H1 (cell line): ENCODE results near the gene ANAPC16. TPM values are rescaled to one million over a fixed set of nuclear protein-coding genes. Genes with fewer than 3 reads are reported as not detected.

Experiments used
- CTCF ChIA-PET: fragments of 300-600 bp; sonication (Branson Sonifier 250); formaldehyde crosslinking; loops from one replicate; lab custom pipeline; 2021; ENCODE audit not compliant: partially characterized antibody; lab: Charles Lee
- POLR2A ChIA-PET: fragments of 300-600 bp; sonication (Branson Sonifier 250); formaldehyde crosslinking; loops from one replicate; lab custom pipeline; 2021; ENCODE audit warnings: inconsistent platforms; ENCODE audit not compliant: partially characterized antibody; lab: Charles Lee
- DNase-seq, 2 experiments: peaks; one replicate each; pipeline versions ENCODE4 v3.0.0 to v3.0.0-alpha.2; 2010 to 2022; ENCODE audit warnings: low spot score in 2 of 2, low read depth in 1 of 2, mixed read lengths in 1 of 2
- FAIRE-seq: peaks from 2 replicates; lab custom pipeline; 2011; peaks lifted over from hg19 to GRCh38; lab: Jason Lieb, UNC
- H2AFZ ChIP-seq: 2 replicates; pipeline ENCODE4 v1.8.1; 2012; ENCODE audit warnings: low read length, inconsistent platforms
- H2AK5ac ChIP-seq: 2 replicates; pipeline ENCODE4 v1.6.1; 2013; ENCODE audit warnings: low read depth, low read length
- H2BK120ac ChIP-seq: replicated peaks from 2 replicates; pipeline ENCODE3; 2013; ENCODE audit warnings: low read depth, low read length, inconsistent platforms
- H2BK12ac ChIP-seq: 2 replicates; pipeline ENCODE4 v1.6.1; 2013; ENCODE audit warnings: low read depth, low read length
- H2BK15ac ChIP-seq: 2 replicates; pipeline ENCODE4 v1.6.1; 2013; ENCODE audit warnings: low read length
- H2BK20ac ChIP-seq: 2 replicates; pipeline ENCODE4 v1.6.1; 2013; ENCODE audit warnings: low read length
- H2BK5ac ChIP-seq: 2 replicates; pipeline ENCODE4 v1.6.1; 2013; ENCODE audit warnings: low read depth, low read length
- H3K14ac ChIP-seq: 2 replicates; pipeline ENCODE4 v1.6.1; 2013; ENCODE audit warnings: inconsistent platforms; ENCODE audit not compliant: insufficient read length
- H3K18ac ChIP-seq: 2 replicates; pipeline ENCODE4 v1.6.1; 2013; ENCODE audit warnings: low read length; ENCODE audit errors: extremely low read depth
- H3K23ac ChIP-seq: 2 replicates; pipeline ENCODE4 v1.6.1; 2013; ENCODE audit warnings: inconsistent platforms; ENCODE audit not compliant: insufficient read length
- H3K23me2 ChIP-seq: 2 replicates; pipeline ENCODE4 v1.6.1; 2013; ENCODE audit warnings: low read depth, low read length
- H3K27ac ChIP-seq: 2 replicates; pipeline ENCODE4 v1.6.1; 2011; ENCODE audit warnings: low read depth, low read length, inconsistent platforms
- H3K27me3 ChIP-seq, 4 experiments: replicated peaks in 1 of 4; 1 replicate in 1 of 4; 2 replicates in 3 of 4; pipeline versions ENCODE4 v1.6.1 to v1.8.1; 2011 to 2013; ENCODE audit warnings: low read length in 3 of 4, mild to moderate bottlenecking in 3 of 4, inconsistent platforms in 2 of 4, mixed read lengths in 2 of 4, moderate library complexity in 1 of 4; ENCODE audit not compliant: control insufficient read depth in 3 of 4, insufficient read depth in 3 of 4; ENCODE audit errors: extremely low read depth in 1 of 4
- H3K36me3 ChIP-seq, 4 experiments: 2 replicates each; pipeline versions ENCODE4 v1.6.1 to v1.8.1; 2011 to 2013; ENCODE audit warnings: mild to moderate bottlenecking in 4 of 4, low read length in 3 of 4, moderate library complexity in 2 of 4, control low read depth in 1 of 4, inconsistent platforms in 1 of 4; ENCODE audit not compliant: insufficient read depth in 4 of 4, control insufficient read depth in 2 of 4
- H3K4ac ChIP-seq: replicated peaks from 2 replicates; pipeline ENCODE3; 2013; ENCODE audit warnings: low read length, low read depth, mixed read lengths, inconsistent platforms; ENCODE audit not compliant: insufficient read length
- H3K4me1 ChIP-seq, 4 experiments: replicated peaks in 1 of 4; 1 replicate in 1 of 4; 2 replicates in 3 of 4; pipeline versions ENCODE4 v1.6.1 to v1.8.1; 2011 to 2013; ENCODE audit warnings: low read length in 3 of 4, inconsistent platforms in 2 of 4, mixed read lengths in 1 of 4; ENCODE audit not compliant: insufficient read depth in 4 of 4, control insufficient read depth in 3 of 4
- H3K4me2 ChIP-seq, 2 experiments: 2 replicates each; pipeline versions ENCODE4 v1.6.1 to v1.8.1; 2011 to 2013; ENCODE audit warnings: low read depth in 2 of 2, low read length in 2 of 2, control low read depth in 1 of 2, inconsistent platforms in 1 of 2, mild to moderate bottlenecking in 1 of 2; ENCODE audit not compliant: insufficient read depth in 1 of 2
- H3K4me3 ChIP-seq, 4 experiments: fragments of 200-600, 300-600 bp in 1 of 4; sonication (generic), shearing (Covaris generic), sonication (Bioruptor Twin) in 1 of 4; 2 replicates each; pipeline versions ENCODE4 v1.5.1 to v1.8.1; 2011 to 2016; ENCODE audit warnings: low read length in 4 of 4, low read depth in 3 of 4, control low read depth in 2 of 4, inconsistent platforms in 2 of 4, mild to moderate bottlenecking in 2 of 4, mixed read lengths in 1 of 4, moderate library complexity in 1 of 4; ENCODE audit not compliant: insufficient read depth in 2 of 4; ENCODE audit errors: extremely low read depth in 1 of 4
- H3K56ac ChIP-seq: replicated peaks from 2 replicates; pipeline ENCODE3; 2013; ENCODE audit warnings: low read depth, mild to moderate bottlenecking, mixed read lengths, low read length, inconsistent platforms; ENCODE audit not compliant: insufficient read length
- H3K79me1 ChIP-seq: 2 replicates; pipeline ENCODE4 v1.6.1; 2013; ENCODE audit warnings: low read depth, low read length, control low read depth
- H3K79me2 ChIP-seq, 2 experiments: 2 replicates each; pipeline versions ENCODE4 v1.6.1 to v1.8.1; 2012 to 2013; ENCODE audit warnings: low read length in 2 of 2, mild to moderate bottlenecking in 2 of 2, inconsistent platforms in 1 of 2; ENCODE audit not compliant: insufficient read depth in 2 of 2, control insufficient read depth in 1 of 2
- H3K9ac ChIP-seq, 4 experiments: replicated peaks in 1 of 4; 1 replicate in 1 of 4; 2 replicates in 3 of 4; pipeline versions ENCODE4 v1.6.1 to v1.8.1; 2011 to 2013; ENCODE audit warnings: low read depth in 3 of 4, low read length in 3 of 4, control low read depth in 2 of 4, mild to moderate bottlenecking in 2 of 4, moderate library complexity in 2 of 4, inconsistent platforms in 1 of 4; ENCODE audit errors: extremely low read depth in 1 of 4
- H3K9me3 ChIP-seq, 2 experiments: 2 replicates each; pipeline versions ENCODE4 v1.6.1 to v1.8.1; 2012 to 2013; ENCODE audit warnings: mild to moderate bottlenecking in 2 of 2, moderate library complexity in 2 of 2, control low read depth in 1 of 2, inconsistent platforms in 1 of 2, low read depth in 1 of 2, low read length in 1 of 2, mixed read lengths in 1 of 2; ENCODE audit not compliant: insufficient read depth in 2 of 2
- H4K20me1 ChIP-seq, 2 experiments: replicated peaks in 1 of 2; 2 replicates each; pipeline versions ENCODE3 to v1.8.1; 2011 to 2013; ENCODE audit warnings: inconsistent platforms in 2 of 2, low read length in 2 of 2, mild to moderate bottlenecking in 1 of 2; ENCODE audit not compliant: insufficient read depth in 2 of 2, control insufficient read depth in 1 of 2
- H4K5ac ChIP-seq: 2 replicates; pipeline ENCODE4 v1.6.1; 2013; ENCODE audit warnings: low read length, low read depth, mixed read lengths, inconsistent platforms; ENCODE audit not compliant: insufficient read length
- H4K8ac ChIP-seq: 2 replicates; pipeline ENCODE4 v1.8.0; 2013; ENCODE audit warnings: mild to moderate bottlenecking, moderate library complexity, low read length, inconsistent platforms; ENCODE audit not compliant: insufficient read depth; ENCODE audit errors: extremely low read depth
- H4K91ac ChIP-seq: replicated peaks from 2 replicates; pipeline ENCODE3; 2013; ENCODE audit warnings: low read length, mixed read lengths, inconsistent platforms; ENCODE audit not compliant: insufficient read length
- EP300 ChIP-seq, 2 experiments: IDR thresholded peaks; 1 replicate in 1 of 2; 2 replicates in 1 of 2; pipeline ENCODE4 v1.6.1; 2011 to 2012; ENCODE audit warnings: low read depth in 2 of 2, low read length in 2 of 2, mild to moderate bottlenecking in 2 of 2, borderline replicate concordance in 1 of 2, inconsistent platforms in 1 of 2, moderate library complexity in 1 of 2
- JUN ChIP-seq: IDR thresholded peaks from 2 replicates; pipeline ENCODE4 v1.6.1; 2011; ENCODE audit warnings: low read depth, mild to moderate bottlenecking, improper control_type of control experiment, low read length
- KDM1A ChIP-seq: fragments of 200-600, 300-600 bp; sonication (generic); IDR thresholded peaks from 2 replicates; pipeline ENCODE4 v1.7.1; 2016; ENCODE audit warnings: mild to moderate bottlenecking, low read length, borderline replicate concordance
- POLR2A ChIP-seq, 2 experiments: IDR thresholded peaks; 1 replicate in 1 of 2; 2 replicates in 1 of 2; pipeline ENCODE4 v1.6.1; 2011; ENCODE audit warnings: low read depth in 2 of 2, low read length in 2 of 2, mild to moderate bottlenecking in 2 of 2; ENCODE audit errors: control extremely low read depth in 1 of 2
- POU5F1 ChIP-seq: IDR thresholded peaks from 2 replicates; pipeline ENCODE4 v1.6.1; 2011; ENCODE audit warnings: low read depth, mild to moderate bottlenecking, low read length, moderate library complexity
- RXRA ChIP-seq: IDR thresholded peaks from 2 replicates; pipeline ENCODE4 v1.6.1; 2011; ENCODE audit warnings: low read depth, mild to moderate bottlenecking, low read length, moderate library complexity; ENCODE audit not compliant: insufficient read depth
- SIN3A ChIP-seq, 2 experiments: IDR thresholded peaks in 1 of 2; conservative IDR thresholded peaks in 1 of 2; 2 replicates each; pipeline ENCODE4 v1.6.1; 2011 to 2012; ENCODE audit warnings: low read length in 2 of 2, improper control_type of control experiment in 1 of 2, low read depth in 1 of 2, mild to moderate bottlenecking in 1 of 2
- SIX5 ChIP-seq: IDR thresholded peaks from 2 replicates; pipeline ENCODE4 v1.6.1; 2011; ENCODE audit warnings: mild to moderate bottlenecking, low read depth, low read length
- SP2 ChIP-seq: IDR thresholded peaks from 2 replicates; pipeline ENCODE4 v1.6.1; 2012; ENCODE audit warnings: mild to moderate bottlenecking, low read length, inconsistent platforms
- TAF7 ChIP-seq: optimal IDR thresholded peaks from 2 replicates; pipeline ENCODE3; 2011; ENCODE audit warnings: low read depth, mild to moderate bottlenecking, inconsistent platforms, low read length, moderate library complexity, borderline replicate concordance
- TEAD4 ChIP-seq: IDR thresholded peaks from 2 replicates; pipeline ENCODE4 v1.6.1; 2012; ENCODE audit warnings: low read depth, low read length, inconsistent platforms, mixed read lengths
- ZNF274 ChIP-seq: IDR thresholded peaks from 2 replicates; pipeline ENCODE4 v1.7.0; 2012; ENCODE audit warnings: low read length, borderline replicate concordance; ENCODE audit errors: extremely low read depth
- WGBS, 2 experiments: shearing (Covaris generic) in 1 of 2; methylation state at CpG; one replicate each; pipeline versions ENCODE4 v1.1.6 to v1.1.7; 2013 to 2015; ENCODE audit warnings: low lambda C conversion rate in 2 of 2, mixed read lengths in 2 of 2, inconsistent platforms in 1 of 2, low coverage in 1 of 2, missing lambda C conversion rate in 1 of 2; ENCODE audit not compliant: insufficient replicate concordance in 2 of 2, insufficient coverage in 1 of 2, insufficient read length in 1 of 2; ENCODE audit errors: extremely low coverage in 1 of 2, missing lambda C conversion rate in 1 of 2; 5-methylcytosine and 5-hydroxymethylcytosine counted together
- polyA plus RNA-seq, 7 experiments: library from polyadenylated mRNA; depleted of rRNA in 3 of 7; stranded (reverse) in 5 of 7; unstranded in 2 of 7; fragments of >200 nt in 5 of 7; fragments of 200-250 nt in 2 of 7; gene quantifications; 1 replicate in 5 of 7; 2 replicates in 1 of 7; 4 replicates in 1 of 7; pipeline versions ENCODE4 v1.2.1 to v1.2.3, GENCODE V29; 2011 to 2013; ENCODE audit warnings: missing spikeins in 2 of 7, mixed read lengths in 2 of 7
- total RNA-seq: library from RNA; stranded (reverse); fragmentation: NEBNext Ultra II Directional; extraction: Animal tissue kit (Norgen Biotek cat#: 25700); gene quantifications from 2 replicates; pipeline ENCODE4 v1.2.1, GENCODE V29; 2021

Gene ANAPC16
- total and polyA plus RNA-seq, 2 of the 8 experiments (the other 6 are each of a cell fraction or from before 2014, with no cell fraction given): 53.1 to 57.4 TPM

DNA sequence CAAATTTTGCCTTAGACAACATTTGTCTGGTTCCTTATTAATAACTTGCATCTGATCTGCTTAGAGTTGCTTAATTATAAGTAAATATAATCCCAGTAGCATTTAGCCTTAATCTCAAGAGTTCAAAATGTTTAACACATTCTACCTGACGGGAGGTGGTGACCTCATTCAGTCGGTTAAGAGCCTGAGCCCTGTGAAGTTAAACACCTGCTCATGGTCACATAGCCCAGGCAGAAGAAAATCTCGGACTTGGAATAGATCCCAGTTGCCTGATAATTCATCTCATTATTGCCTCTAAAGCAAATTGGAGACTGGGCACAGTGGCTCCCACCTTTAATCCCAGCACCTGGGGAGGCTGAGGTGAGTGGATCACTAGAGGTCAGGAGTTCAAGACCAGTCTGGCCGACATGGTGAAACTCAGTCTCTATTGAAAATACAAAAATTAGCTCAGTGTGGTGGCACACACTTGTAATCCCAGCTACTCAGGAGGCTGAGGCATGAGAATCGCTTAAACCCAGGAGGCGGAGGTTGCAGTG, 18.8 kb downstream of the ANAPC16 start:
- H4K5ac ChIP-seq: no peak overlapping the region
- no peak overlapping the region for H3K4me2 ChIP-seq
- peaks cover 0 to under 1% of the 10 kb centered on the region in 2 experiments; a peak in 2 of 4 replicates for H3K79me2 ChIP-seq
- no peaks in the 10 kb centered on the region for H3K23me2 ChIP-seq
- WGBS, 2 experiments: 94% methylated on average over 6 of the region's 6 CpGs; no CpG with 5 or more reads in 1 of the 2 experiments
- ChIA-PET CTCF (interaction anchor here (0.7 to 1.3 kb wide), 2 partner anchors 95 to 256 kb away, joined by 4 read pairs; no protein-coding TSS in a partner anchor), POLR2A (interaction anchor here (2.5 to 4.5 kb wide), 2 partner anchors 14 to 40 kb away, joined by 10 to 35 read pairs; no protein-coding TSS in a partner anchor)
- FAIRE-seq (no peak), DNase-seq (no peak)
- H4K8ac ChIP-seq: no peak overlapping the region
- H2AFZ ChIP-seq: no peak overlapping the region
- peaks cover 0 to under 1% (median 0%) of the 10 kb centered on the region in 4 experiments; a peak in 2 of 7 replicates for H3K4me1 ChIP-seq
- TF ChIP-seq TEAD4: no peak
- no peak for TF ChIP-seq ZNF274
- no peak for TF ChIP-seq POLR2A (IDR thresholded peaks at IDR 0.05; ENCODE audit: control extremely low read depth in 1 of 2, low read depth in 2 of 2, low read length in 2 of 2)
- no peak for TF ChIP-seq KDM1A
- TF ChIP-seq TAF7: no peak
- TF ChIP-seq SIX5: no peak
- TF ChIP-seq JUN: no peak
- TF ChIP-seq RXRA: no peak
- no peak for TF ChIP-seq SIN3A (conservative IDR thresholded peaks at IDR 0.05 in 1 of 2, IDR thresholded peaks at IDR 0.05 in 1 of 2; ENCODE audit: low read depth in 1 of 2, low read length in 2 of 2)
- no peak for TF ChIP-seq SP2
- no peak for TF ChIP-seq EP300 (IDR thresholded peaks at IDR 0.05; ENCODE audit: borderline replicate concordance in 1 of 2, low read depth in 2 of 2, low read length in 2 of 2)
- no peak for TF ChIP-seq POU5F1
- no peaks in the 10 kb centered on the region for H4K20me1 ChIP-seq
- no peak overlapping the region for H3K23ac ChIP-seq
- no peak overlapping the region for H3K27ac ChIP-seq
- no peak overlapping the region for H2BK12ac ChIP-seq
- H3K14ac ChIP-seq: no peak overlapping the region
- H2BK5ac ChIP-seq: no peak overlapping the region
- H3K9me3 ChIP-seq: no peaks in the 10 kb centered on the region
- H3K36me3 ChIP-seq: peaks cover 15 to 31% (median 22%) of the 10 kb centered on the region in 4 experiments
- H2BK120ac ChIP-seq: no peak overlapping the region
- H2BK15ac ChIP-seq: no peak overlapping the region
- no peaks in the 10 kb centered on the region; the same call in 1 of the 2 replicates for H3K79me1 ChIP-seq
- H3K4me3 ChIP-seq: no peak overlapping the region
- no peak overlapping the region for H2BK20ac ChIP-seq
- H2AK5ac ChIP-seq: no peak overlapping the region
- no peak overlapping the region for H4K91ac ChIP-seq
- H3K18ac ChIP-seq: no peak overlapping the region
- no peak overlapping the region for H3K9ac ChIP-seq
- H3K4ac ChIP-seq: no peak overlapping the region
- H3K56ac ChIP-seq: no peak overlapping the region
- H3K27me3 ChIP-seq: no peaks in the 10 kb centered on the region
